CD4-positive, alpha-beta T cell treated with Interferon alpha-2 for 1 hour (primary cell): ENCODE measurements around the gene NDUFB11.

Experiments
- DNase-seq, 2 donors: peaks; one replicate each; pipeline ENCODE4 v3.0.0-alpha.2; 2020 to 2022

Gene NDUFB11

GRCh38 chrX:47174846-47175587 lies 30.5 kb upstream of the NDUFB11 start:
- no peak for DNase-seq

- DNase-seq: no peak
Observed at GRCh38 chrX:47174376-47174775, 29.9 kb upstream of the NDUFB11 start.

- DNase-seq: no peak
Observed at GRCh38 chrX:47172971-47173792, 28.7 kb upstream of the NDUFB11 start.

GRCh38 chrX:47172549-47172948 lies 28.0 kb upstream of the NDUFB11 start:
- no peak for DNase-seq

- DNase-seq: no peak
Observed at GRCh38 chrX:47171996-47172395, 27.5 kb upstream of the NDUFB11 start.

- DNase-seq: no peak
Observed at GRCh38 chrX:47170861-47171692, 26.6 kb upstream of the NDUFB11 start.

- DNase-seq: no peak
Observed at GRCh38 chrX:47169726-47170515, 25.4 kb upstream of the NDUFB11 start.

- DNase-seq: no peak
Observed at GRCh38 chrX:47169273-47169672, 24.8 kb upstream of the NDUFB11 start.

- no peak for DNase-seq
Observed at GRCh38 chrX:47168495-47169073, 24.1 kb upstream of the NDUFB11 start.

GRCh38 chrX:47166126-47166525 lies 21.6 kb upstream of the NDUFB11 start:
- DNase-seq: no peak

- no peak for DNase-seq
Observed at GRCh38 chrX:47164420-47164819, 19.9 kb upstream of the NDUFB11 start.

- no peak for DNase-seq
Observed at GRCh38 chrX:47162927-47163583, 18.6 kb upstream of the NDUFB11 start.

- DNase-seq: no peak
Observed at GRCh38 chrX:47160781-47161180, 16.3 kb upstream of the NDUFB11 start.

GRCh38 chrX:47158781-47159180 lies 14.3 kb upstream of the NDUFB11 start:
- no peak for DNase-seq

- no peak for DNase-seq
Observed at GRCh38 chrX:47158131-47158530, 13.6 kb upstream of the NDUFB11 start.

- no peak for DNase-seq
Observed at GRCh38 chrX:47156611-47157520, 12.4 kb upstream of the NDUFB11 start.

- DNase-seq: no peak
Observed at GRCh38 chrX:47151435-47151834, 6.9 kb upstream of the NDUFB11 start.

- DNase-seq: no peak
Observed at GRCh38 chrX:47148946-47149345, 4.4 kb upstream of the NDUFB11 start.

GRCh38 chrX:47146936-47147859 lies 2.7 kb upstream of the NDUFB11 start:
- DNase-seq: no peak
